HG03439 (cell line): ENCODE data around the gene LHX3.

Experiments
- ATAC-seq: cut with Tn5 transposase; IDR thresholded peaks from one replicate; pipeline ENCODE4 v1.9.1; 2021; ENCODE audit warnings: mild to moderate bottlenecking, moderate library complexity; ENCODE audit not compliant: unreplicated experiment

The LHX3 gene

GRCh38 chr9:136193891-136194279 lies 11.0 kb downstream of the LHX3 start:
- ATAC-seq = no peak

- ATAC-seq = no peak
These were observed 11.6 kb downstream of the LHX3 start for GRCh38 chr9:136193127-136193890.

DNA sequence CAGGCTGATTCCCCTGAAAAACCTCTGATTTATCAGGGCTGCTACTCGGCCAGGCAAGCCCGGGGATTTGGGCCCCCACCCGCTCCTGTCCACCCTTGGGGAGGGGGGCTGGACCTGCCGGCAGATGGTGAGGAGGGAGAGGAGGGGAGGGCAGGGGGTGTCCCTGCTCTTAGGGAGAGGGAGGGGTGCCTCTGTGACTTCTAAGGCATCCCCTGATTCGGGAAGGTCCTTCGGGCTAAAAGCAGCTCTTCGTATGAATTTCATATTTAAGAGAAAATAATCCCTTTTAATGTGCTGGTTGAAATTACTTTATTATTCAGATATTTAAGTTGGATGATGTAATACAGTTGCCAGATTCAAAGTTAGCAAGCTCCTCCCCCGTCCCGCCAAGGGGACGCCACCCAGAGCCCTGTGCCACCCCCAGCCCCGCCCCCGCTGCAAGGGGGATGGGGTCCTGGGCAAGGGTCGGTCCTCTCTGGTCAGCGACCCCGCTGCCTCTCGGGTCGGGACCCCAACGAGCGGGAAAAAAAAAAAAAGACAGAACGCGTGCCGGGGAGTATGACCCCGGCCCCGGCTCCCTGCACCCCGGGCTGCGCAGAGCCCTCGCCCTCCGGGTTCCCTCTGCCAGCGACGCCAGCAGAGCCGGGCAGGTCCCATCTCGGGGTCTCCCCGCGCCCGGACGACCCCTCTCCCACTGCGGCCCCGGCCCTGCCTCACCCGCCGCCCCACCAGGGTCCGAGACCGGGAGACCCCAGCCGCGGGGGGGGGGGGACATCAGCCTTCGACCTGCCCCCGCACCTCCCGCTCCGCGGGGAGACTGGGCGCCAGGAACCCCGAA lies 12.4 kb downstream of the LHX3 start:
- no peak for ATAC-seq

DNA sequence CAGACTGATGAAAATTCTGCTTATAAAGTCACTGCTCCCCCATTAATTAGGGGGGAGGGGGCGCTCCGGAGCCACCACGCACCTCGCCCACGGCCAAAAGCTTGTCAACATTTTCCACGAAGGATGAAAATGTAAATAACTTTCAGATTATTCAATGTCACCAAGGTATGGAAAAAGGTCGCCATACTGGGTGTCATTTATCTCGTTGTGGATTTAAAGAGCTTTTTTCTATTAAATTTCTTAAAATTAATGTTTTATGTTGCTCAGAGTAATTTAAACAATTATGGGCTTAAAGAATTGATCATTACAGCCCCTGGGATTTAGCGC lies 13.0 kb downstream of the LHX3 start:
- no peak for ATAC-seq

GRCh38 chr9:136191099-136191959 lies 13.6 kb downstream of the LHX3 start:
- no peak for ATAC-seq

- ATAC-seq = no peak
These were observed 14.3 kb downstream of the LHX3 start for GRCh38 chr9:136190656-136191055.

- ATAC-seq = no peak
These were observed 14.7 kb downstream of the LHX3 start for GRCh38 chr9:136190237-136190601.

GRCh38 chr9:136189394-136190236 lies 15.3 kb downstream of the LHX3 start:
- no peak for ATAC-seq

DNA sequence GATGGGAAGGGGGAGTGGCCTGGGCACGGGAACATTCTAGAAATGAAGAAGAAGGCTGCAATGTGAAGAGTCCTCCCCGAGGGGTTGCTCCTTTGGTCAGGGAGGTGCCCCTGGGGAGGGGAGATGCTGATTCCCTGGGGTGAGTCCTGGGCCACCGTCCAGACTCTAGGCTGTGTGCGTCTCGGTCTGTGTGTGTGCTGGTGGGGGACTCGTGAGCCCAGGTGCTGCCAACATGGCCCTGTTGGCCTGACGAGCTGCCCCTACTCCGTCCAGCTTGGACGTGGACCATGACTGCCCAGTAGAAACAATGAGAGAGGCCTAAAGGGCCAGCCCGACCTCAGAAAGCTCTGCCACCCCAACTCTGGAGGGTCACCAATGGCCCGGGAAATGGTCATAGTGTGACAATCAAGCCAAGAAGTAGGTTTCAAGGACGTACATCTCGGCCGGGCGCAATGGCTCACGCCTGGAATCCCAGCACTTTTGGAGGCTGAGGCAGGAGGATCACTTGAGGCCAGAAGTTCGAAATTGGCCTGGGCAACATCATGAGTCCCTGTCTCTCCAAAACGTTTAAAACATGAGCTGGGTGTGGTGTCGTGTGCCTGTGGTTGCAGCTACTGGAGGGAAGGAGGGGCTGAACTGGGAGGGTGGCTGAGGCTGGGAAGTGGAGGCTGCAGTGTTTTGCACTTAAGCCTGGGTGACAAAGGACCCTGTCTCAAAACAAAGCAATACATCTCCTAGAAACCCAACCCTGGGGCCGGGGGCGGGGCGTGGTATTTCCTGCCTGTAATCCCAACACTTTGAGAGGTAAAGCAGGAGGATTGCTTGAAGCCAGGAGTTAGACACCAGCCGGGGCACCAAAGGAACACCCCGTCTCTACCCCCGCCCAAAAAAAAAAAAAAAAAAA lies 17.0 kb downstream of the LHX3 start:
- ATAC-seq = no peak

GRCh38 chr9:136187197-136187596 lies 17.7 kb downstream of the LHX3 start:
- ATAC-seq = no peak

- ATAC-seq = no peak
These were observed 18.5 kb downstream of the LHX3 start for GRCh38 chr9:136186386-136186785.

DNA sequence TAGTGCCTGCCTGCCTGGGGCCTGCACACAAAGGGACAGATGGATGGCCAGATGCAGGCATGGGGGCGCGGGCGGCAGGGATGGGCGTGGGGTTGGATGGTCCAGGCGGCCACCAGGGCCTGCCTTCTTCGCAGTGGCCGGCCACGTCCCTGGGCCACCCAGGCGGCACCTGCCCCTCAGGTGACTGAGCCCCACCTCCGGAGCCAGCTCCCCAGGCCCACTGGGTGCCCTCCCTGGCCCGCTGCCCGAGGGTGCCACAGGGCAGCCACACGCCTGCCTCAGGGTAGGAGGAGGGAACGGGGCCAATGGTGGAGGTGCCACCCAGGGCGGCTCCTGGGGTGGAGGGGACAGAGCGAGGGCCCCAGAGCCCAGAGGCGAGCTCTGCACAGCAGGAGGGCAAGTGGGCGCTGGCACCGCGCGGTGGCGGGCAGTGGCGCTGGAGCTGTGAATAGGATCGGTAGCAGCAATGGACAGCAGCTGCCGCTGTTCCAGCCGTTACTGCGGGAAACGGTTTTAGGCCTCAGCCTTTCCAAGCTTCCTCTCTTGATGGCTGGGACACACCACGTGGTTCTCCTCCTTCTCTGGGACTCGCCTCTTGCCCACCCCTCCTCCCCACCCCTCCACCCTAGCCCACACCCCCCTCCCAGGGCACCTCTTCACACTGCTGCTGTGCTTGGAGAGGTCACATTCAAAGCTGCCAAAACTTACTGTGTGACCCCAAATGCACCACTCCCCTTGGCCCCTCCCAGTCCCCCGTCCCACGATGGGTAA lies 19.1 kb downstream of the LHX3 start:
- no peak for ATAC-seq

DNA sequence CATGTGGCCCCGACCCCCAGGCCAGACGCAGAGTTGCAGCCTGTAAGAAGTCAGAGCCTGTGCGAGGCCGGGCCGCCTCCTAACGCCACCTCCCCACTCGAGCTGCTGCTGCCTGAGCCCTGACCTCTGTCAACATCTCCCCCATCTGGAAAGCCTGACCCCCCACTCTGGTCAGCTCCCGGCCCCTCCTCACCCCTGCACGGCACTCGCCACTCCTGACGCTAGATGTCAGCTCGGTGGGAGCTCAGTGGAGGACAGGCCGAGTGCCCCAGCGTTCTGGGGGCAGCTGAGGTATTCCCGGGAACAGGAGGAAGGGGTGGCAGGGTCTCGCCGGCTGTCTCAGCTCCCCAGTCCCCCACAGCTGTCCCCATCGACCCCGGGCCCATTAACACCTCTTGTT lies 19.9 kb downstream of the LHX3 start:
- no peak for ATAC-seq

GRCh38 chr9:136182850-136183422 lies 22.0 kb downstream of the LHX3 start:
- no peak for ATAC-seq

DNA sequence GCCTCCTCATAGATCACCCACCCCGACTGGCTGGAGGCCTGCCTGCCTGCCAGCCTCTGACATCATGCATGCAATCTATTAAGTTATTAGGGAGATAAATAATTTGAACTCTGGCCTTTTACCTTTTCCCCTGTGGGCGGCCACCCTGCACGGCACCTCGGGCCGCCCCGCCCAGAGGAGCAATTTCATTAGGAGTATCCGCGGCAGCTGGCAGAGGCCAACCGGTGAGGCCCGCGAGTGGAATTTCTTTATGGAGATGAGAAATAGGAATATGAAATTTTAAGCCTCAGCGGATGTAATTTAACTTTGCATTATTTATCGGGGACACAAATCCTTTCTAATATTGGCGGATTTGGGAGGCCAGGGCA lies 22.5 kb downstream of the LHX3 start:
- ATAC-seq = no peak

DNA sequence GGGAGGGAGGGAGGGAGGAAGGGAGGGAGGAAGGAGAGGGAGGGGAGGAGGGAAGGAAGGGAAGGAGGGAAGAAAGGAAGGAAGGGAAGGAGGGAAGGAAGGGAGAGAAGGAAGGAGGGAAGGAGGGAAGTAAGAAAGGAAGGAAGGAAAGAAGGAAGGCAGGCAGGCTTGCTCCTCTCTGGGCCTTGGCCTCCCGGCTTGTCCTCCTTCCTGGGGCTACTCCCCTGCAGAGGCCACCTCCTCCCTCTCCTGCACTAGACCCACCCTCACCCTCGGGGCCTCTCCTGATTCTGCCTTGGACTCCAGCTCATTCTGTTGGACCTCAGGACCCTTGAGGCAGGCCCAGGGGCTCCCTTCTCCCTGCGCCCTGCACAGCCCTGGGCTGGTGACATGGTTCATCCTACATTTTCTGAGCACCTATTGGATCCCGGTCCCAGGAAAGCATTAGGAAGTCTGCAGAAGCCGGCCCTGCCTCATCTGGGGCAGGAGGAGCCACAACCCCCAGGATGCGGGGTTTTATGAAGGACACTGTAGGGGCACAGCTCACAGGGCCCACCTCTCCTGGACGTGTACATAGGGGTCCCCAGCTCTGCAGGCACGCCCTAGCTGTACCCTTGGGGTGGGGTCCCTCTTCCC lies 23.0 kb downstream of the LHX3 start:
- no peak for ATAC-seq

DNA sequence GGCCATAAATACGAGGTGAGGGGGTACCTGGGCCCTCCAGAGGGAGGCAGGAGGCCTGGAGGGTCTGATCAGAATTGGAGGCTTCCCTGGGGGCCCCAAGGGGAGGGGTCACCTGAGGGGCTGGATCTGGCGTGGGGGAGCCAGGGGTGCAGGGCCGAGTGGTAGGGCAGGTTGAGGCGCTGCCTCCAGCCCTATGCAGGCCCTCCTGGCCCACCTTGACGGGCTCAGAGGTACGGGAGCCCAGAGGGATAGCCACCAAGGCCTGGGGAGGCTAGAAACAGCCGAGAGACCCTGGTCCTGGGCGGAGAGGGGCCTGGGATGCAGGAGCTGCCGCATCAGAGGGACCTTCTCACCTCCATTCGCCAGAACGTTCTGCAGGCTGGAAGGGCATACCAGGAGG lies 24.3 kb downstream of the LHX3 start:
- ATAC-seq = no peak

DNA sequence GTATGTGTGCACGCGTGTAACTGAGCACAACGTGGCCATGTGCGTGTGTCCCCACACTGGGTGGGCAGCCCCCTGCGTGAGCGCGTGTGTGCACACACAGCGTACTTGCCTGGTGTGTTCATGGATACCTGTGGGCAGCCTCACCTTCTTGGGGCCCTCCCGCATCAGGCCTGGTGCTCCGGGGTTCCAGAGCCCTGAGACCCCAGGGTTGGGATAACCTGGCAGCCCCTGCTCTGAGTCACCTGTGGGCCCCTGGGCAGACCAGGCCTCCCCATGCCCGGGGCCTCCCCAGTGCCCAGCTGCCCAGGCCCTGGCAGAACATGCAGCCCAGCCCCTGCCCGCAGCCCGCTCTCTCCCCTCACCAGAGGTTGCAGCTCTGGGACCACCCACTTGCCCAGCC lies 25.2 kb downstream of the LHX3 start:
- ATAC-seq = no peak
